A549 (cell line): ENCODE results near the gene ATP9A. TPM values are rescaled to one million over a fixed set of nuclear protein-coding genes. Genes with fewer than 3 reads are reported as not detected.

Experiments
- ATAC-seq, 2 experiments: fragments of 200-7000 bp in 1 of 2; fragments of >200 bp in 1 of 2; cut with Nextera tagmentation in 1 of 2; cut with Tn5 transposase in 1 of 2; 3 replicates each; pipeline versions ENCODE4 v1.8.0 to v1.9.1; 2018 to 2020; ENCODE audit warnings: mild to moderate bottlenecking in 1 of 2, moderate library complexity in 1 of 2
- CTCF ChIA-PET: fragments of 300-600 bp; sonication (Branson Sonifier 250); formaldehyde crosslinking; extraction: SDS; loops from one replicate; lab custom pipeline; 2021; ENCODE audit warnings: antibody characterized with exemption, inconsistent platforms; lab: Yijun Ruan, JAX
- POLR2A ChIA-PET: fragments of 350-600 bp; formaldehyde crosslinking; extraction: SDS; loops from one replicate; lab custom pipeline; 2021; ENCODE audit warnings: antibody characterized with exemption, inconsistent platforms; lab: Yijun Ruan, JAX
- DNase-seq, 2 experiments: peaks; one replicate each; pipeline versions ENCODE4 v3.0.0 to v3.0.0-alpha.2; 2011 to 2016; ENCODE audit warnings: low read depth in 1 of 2, low spot score in 1 of 2
- FAIRE-seq: peaks from 2 replicates; lab custom pipeline; 2011; peaks lifted over from hg19 to GRCh38; lab: Jason Lieb, UNC
- H3K27ac ChIP-seq, 2 experiments: fragments of >200 bp; sonication (Bioruptor Twin); formaldehyde crosslinking; 3 replicates each; pipeline ENCODE4 v1.5.1; 2016 to 2017
- H3K4me1 ChIP-seq: fragments of >200 bp; sonication (Bioruptor Twin); formaldehyde crosslinking; 3 replicates; pipeline ENCODE4 v1.6.1; 2016
- H3K4me2 ChIP-seq: fragments of >200 bp; sonication (Bioruptor Twin); formaldehyde crosslinking; 3 replicates; pipeline ENCODE4 v1.6.1; 2016
- H3K4me3 ChIP-seq: fragments of >200 bp; sonication (Bioruptor Twin); formaldehyde crosslinking; 3 replicates; pipeline ENCODE4 v1.5.1; 2016
- H3K9me3 ChIP-seq: fragments of >200 bp; sonication (Bioruptor Twin); formaldehyde crosslinking; 3 replicates; pipeline ENCODE4 v1.6.1; 2016
- CEBPB ChIP-seq, 2 experiments: fragments of >200 bp in 1 of 2; sonication (Bioruptor Twin) in 1 of 2; formaldehyde crosslinking in 1 of 2; IDR thresholded peaks; 2 replicates each; pipeline ENCODE4 v1.6.1; 2012 to 2016
- EHMT2 ChIP-seq: fragments of 200-600 bp; sonication (generic); IDR thresholded peaks from 2 replicates; pipeline ENCODE4 v1.6.1; 2016; ENCODE audit warnings: antibody characterized with exemption, low read depth, mild to moderate bottlenecking, moderate library complexity
- EP300 ChIP-seq, 2 experiments: fragments of >200 bp; sonication (Bioruptor Twin); formaldehyde crosslinking; IDR thresholded peaks; 2 replicates in 1 of 2; 3 replicates in 1 of 2; pipeline ENCODE4 v1.6.1; 2016 to 2017
- HOXA7 ChIP-seq: fragments of 250-450 bp; sonication (Bioruptor Pico); IDR thresholded peaks from 2 replicates; pipeline ENCODE4 v1.5.0; 2020; ENCODE audit warnings: mild to moderate bottlenecking, moderate library complexity
- JUN ChIP-seq, 2 experiments: fragments of >200 bp; sonication (Bioruptor Twin); formaldehyde crosslinking; IDR thresholded peaks; 2 replicates in 1 of 2; 3 replicates in 1 of 2; pipeline ENCODE4 v1.6.1; 2016 to 2017
- KDM1A ChIP-seq: fragments of 200-600 bp; sonication (generic); IDR thresholded peaks from 2 replicates; pipeline ENCODE4 v1.6.1; 2016; ENCODE audit warnings: low read depth, mild to moderate bottlenecking
- KDM5A ChIP-seq: fragments of 200-600 bp; sonication (generic); IDR thresholded peaks from 2 replicates; pipeline ENCODE4 v1.6.1; 2016; ENCODE audit warnings: antibody characterized with exemption, mild to moderate bottlenecking
- MAZ ChIP-seq: fragments of 150-350 bp; IDR thresholded peaks from 2 replicates; pipeline ENCODE4 v1.6.1; 2014; ENCODE audit warnings: antibody characterized with exemption, low read depth, low read length, borderline replicate concordance
- NFE2L2 ChIP-seq: fragments of 150-350 bp; conservative IDR thresholded peaks from 2 replicates; pipeline ENCODE4 v1.6.1; 2014; ENCODE audit warnings: low read length
- RAD21 ChIP-seq, 2 experiments: fragments of >200 bp in 1 of 2; sonication (Bioruptor Twin) in 1 of 2; formaldehyde crosslinking in 1 of 2; IDR thresholded peaks in 1 of 2; conservative IDR thresholded peaks in 1 of 2; 2 replicates in 1 of 2; 3 replicates in 1 of 2; pipeline ENCODE4 v1.6.1; 2012 to 2018; ENCODE audit warnings: inconsistent platforms in 1 of 2
- TP53 ChIP-seq: fragments of 250-450 bp; sonication (Bioruptor Pico); IDR thresholded peaks from 2 replicates; pipeline ENCODE4 v1.5.0; 2021; ENCODE audit warnings: mild to moderate bottlenecking, moderate library complexity
- ZSCAN20 ChIP-seq: fragments of 250-450 bp; sonication (Bioruptor Pico); IDR thresholded peaks from 2 replicates; pipeline ENCODE4 v1.8.0; 2022; ENCODE audit warnings: mild to moderate bottlenecking, moderate library complexity
- WGBS: methylation state at CpG from one replicate; pipeline ENCODE4 v1.1.6; 2017; ENCODE audit errors: missing lambda C conversion rate; 5-methylcytosine and 5-hydroxymethylcytosine counted together
- polyA plus RNA-seq, 4 experiments: library from polyadenylated mRNA; depleted of rRNA in 3 of 4; stranded (reverse); fragments of >200 nt; fragmentation: RNase III in 1 of 4; extraction: RNeasy Plus Mini Kit Qiagen cat#74134 plus additional on column Dnase treatment in 1 of 4; gene quantifications; 2 replicates in 3 of 4; 3 replicates in 1 of 4; pipeline ENCODE4 v1.2.3, GENCODE V29; 2011 to 2017
- TF ChIP-seq, protein P1 (sequence below): fragments of 250-450 bp; sonication (Bioruptor Pico); IDR thresholded peaks from 2 replicates; pipeline ENCODE4 v1.5.0; 2020; ENCODE audit warnings: low read depth, mild to moderate bottlenecking, moderate library complexity
- TF ChIP-seq, protein P2 (sequence below): fragments of >200 bp; sonication (Bioruptor Twin); formaldehyde crosslinking; IDR thresholded peaks from 3 replicates; pipeline ENCODE4 v1.6.1; 2016
- TF ChIP-seq, protein P3 (sequence below): fragments of >200 bp; sonication (Bioruptor Twin); formaldehyde crosslinking; IDR thresholded peaks from 2 replicates; pipeline ENCODE4 v1.6.1; 2016
- TF ChIP-seq, protein P4 (sequence below): fragments of 150-350 bp; IDR thresholded peaks from 2 replicates; pipeline ENCODE4 v1.6.1; 2014; ENCODE audit warnings: low read depth, mild to moderate bottlenecking, low read length
- TF ChIP-seq, protein P5 (sequence below): fragments of 450-650 bp; IDR thresholded peaks from 2 replicates; pipeline ENCODE4 v1.6.1; 2014; ENCODE audit warnings: antibody characterized with exemption

Gene ATP9A
- polyA plus RNA-seq, 2 of the 4 experiments (the other 2 are of a cell fraction) = 9.9 to 23.6 TPM

DNA sequence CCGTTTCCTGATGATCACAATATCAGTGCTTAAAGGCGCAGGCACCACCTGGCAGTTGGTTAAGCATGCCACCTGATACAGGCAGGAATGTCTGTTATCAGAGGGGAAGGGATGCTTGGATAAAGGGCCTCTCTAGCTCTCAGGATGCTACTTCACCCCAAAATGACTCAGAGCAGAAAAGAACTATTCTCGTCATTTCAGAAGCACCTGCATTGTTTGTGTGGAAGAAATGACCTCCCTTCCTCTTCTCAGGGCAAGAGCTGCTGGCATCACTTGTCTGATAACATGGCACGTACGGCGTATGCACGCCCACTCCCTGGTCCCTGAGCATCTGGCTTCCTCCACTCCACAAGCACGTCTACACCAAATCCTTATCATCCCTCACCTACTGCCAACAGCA is 47.3 kb downstream of the ATP9A start (continued):
- TF ChIP-seq, protein P1, sequence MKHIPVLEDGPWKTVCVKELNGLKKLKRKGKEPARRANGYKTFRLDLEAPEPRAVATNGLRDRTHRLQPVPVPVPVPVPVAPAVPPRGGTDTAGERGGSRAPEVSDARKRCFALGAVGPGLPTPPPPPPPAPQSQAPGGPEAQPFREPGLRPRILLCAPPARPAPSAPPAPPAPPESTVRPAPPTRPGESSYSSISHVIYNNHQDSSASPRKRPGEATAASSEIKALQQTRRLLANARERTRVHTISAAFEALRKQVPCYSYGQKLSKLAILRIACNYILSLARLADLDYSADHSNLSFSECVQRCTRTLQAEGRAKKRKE (CRISPR knock-in tag) = no peak
- TF ChIP-seq, protein P2, sequence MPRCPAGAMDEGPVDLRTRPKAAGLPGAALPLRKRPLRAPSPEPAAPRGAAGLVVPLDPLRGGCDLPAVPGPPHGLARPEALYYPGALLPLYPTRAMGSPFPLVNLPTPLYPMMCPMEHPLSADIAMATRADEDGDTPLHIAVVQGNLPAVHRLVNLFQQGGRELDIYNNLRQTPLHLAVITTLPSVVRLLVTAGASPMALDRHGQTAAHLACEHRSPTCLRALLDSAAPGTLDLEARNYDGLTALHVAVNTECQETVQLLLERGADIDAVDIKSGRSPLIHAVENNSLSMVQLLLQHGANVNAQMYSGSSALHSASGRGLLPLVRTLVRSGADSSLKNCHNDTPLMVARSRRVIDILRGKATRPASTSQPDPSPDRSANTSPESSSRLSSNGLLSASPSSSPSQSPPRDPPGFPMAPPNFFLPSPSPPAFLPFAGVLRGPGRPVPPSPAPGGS = no peak
- TF ChIP-seq, protein P3, sequence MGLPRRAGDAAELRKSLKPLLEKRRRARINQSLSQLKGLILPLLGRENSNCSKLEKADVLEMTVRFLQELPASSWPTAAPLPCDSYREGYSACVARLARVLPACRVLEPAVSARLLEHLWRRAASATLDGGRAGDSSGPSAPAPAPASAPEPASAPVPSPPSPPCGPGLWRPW = no peak
- TF ChIP-seq, all 56 proteins: peak for 0

DNA sequence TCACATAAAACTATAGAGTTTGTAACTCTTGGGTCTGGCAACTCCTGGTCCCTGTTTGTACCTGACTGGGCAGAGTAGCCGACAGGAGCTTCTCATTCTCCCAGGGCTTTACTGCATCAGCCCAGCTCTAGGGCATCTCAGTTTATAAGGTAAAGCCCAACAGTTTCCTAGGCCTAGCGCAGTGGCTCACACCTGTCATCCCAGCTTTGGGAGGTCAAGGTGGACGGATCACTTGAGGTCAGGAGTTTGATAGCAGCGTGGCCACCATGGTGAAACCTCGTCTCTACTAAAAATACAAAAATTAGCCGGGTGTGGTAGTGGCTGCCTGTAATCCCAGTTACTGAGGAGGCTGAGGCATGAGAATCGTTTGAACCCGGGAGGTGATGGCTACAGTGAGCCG is 47.8 kb downstream of the ATP9A start:
- Histone ChIP-seq H3K4me3 (no peak overlapping the region), H3K27ac (no peak overlapping the region), H3K4me2 (no peak overlapping the region), H3K4me1 (no peaks in the 10 kb centered on the region), H3K9me3 (no peaks in the 10 kb centered on the region)
- WGBS = 90% methylated on average over 9 of the region's 9 CpGs
- no peak for TF ChIP-seq CEBPB (IDR thresholded peaks at IDR 0.05)
- no peak for TF ChIP-seq TP53
- TF ChIP-seq HOXA7 (CRISPR knock-in tag) = no peak
- TF ChIP-seq EHMT2 = no peak
- no peak for TF ChIP-seq JUN (IDR thresholded peaks at IDR 0.05)
- TF ChIP-seq, protein P2 = no peak
- POLR2A ChIA-PET = no interaction called here
- ATAC-seq (no peak), FAIRE-seq (no peak), DNase-seq (no peak)
- CTCF ChIA-PET = interaction anchor here (1.2 to 1.4 kb wide), 2 partner anchors 23 to 339 kb away, joined by 3 read pairs; no protein-coding TSS in a partner anchor

DNA sequence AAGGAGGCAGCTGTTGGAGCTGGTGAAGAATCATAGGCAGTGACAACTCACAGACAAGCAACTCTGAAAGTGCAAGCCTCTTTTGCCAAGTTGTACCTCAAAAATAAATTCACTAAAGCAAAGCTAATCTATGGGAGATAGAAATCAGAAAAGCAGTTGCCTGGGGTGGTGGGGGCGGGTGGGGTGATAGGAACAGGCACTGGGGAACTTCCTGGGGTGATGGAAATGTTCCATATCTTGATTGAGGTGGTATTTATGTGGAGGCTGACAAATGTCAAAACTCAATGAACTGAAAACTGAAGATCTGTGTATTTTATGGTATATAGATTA is 52.4 kb downstream of the ATP9A start:
- DNase-seq = no peak

DNA sequence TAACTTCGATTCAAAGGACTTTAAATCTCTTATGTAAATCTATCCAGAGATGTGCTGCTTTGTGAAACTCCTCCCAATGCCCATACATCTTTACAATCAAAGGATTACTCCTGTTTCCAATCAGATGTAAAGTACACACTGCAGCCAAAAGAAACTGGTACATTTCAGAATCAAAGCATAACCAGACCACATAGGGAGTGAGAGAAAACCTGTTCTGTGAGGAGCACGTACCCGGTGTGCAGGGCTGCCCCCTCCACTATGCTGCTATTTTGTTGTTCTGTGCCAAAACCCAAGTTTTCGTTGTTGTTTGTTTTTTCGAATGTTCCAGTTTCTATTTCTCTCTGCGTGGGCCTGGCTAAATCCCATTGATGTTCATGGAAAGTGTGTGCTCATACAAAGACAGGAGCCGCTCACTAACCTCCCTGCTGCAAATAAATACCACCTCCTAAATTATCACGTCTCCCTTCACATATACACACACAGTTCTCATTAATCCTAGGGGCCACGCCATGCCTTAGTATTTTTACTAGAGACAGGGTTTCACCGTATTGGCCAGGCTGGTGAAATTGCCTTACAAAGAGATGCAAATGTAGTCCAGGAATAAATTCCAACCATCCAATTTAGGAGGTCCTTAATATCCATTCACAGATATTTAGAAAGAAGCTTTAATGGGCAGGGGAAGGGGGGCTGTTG is 52.9 kb downstream of the ATP9A start:
- WGBS = 67% methylated on average over 10 of the region's 10 CpGs
- H3K4me2 ChIP-seq = no peak overlapping the region
- ATAC-seq (no peak), DNase-seq (no peak), FAIRE-seq (no peak)
- ChIA-PET POLR2A (no interaction called here), CTCF (interaction anchor here (1.1 to 3.8 kb wide), 2 partner anchors 14 to 84 kb away, joined by 3 to 14 read pairs; no protein-coding TSS in a partner anchor)
- no peaks in the 10 kb centered on the region for H3K9me3 ChIP-seq
- peak overlapping the region in 1 of 2 experiments; percentile 7; a peak in 1 of 6 replicates for H3K27ac ChIP-seq
- no peaks in the 10 kb centered on the region for H3K4me1 ChIP-seq
- no peak for TF ChIP-seq RAD21 (conservative IDR thresholded peaks at IDR 0.05 in 1 of 2, IDR thresholded peaks at IDR 0.05 in 1 of 2)
- TF ChIP-seq, protein P4, sequence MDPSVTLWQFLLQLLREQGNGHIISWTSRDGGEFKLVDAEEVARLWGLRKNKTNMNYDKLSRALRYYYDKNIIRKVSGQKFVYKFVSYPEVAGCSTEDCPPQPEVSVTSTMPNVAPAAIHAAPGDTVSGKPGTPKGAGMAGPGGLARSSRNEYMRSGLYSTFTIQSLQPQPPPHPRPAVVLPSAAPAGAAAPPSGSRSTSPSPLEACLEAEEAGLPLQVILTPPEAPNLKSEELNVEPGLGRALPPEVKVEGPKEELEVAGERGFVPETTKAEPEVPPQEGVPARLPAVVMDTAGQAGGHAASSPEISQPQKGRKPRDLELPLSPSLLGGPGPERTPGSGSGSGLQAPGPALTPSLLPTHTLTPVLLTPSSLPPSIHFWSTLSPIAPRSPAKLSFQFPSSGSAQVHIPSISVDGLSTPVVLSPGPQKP = no peak
- TF ChIP-seq, protein P5, sequence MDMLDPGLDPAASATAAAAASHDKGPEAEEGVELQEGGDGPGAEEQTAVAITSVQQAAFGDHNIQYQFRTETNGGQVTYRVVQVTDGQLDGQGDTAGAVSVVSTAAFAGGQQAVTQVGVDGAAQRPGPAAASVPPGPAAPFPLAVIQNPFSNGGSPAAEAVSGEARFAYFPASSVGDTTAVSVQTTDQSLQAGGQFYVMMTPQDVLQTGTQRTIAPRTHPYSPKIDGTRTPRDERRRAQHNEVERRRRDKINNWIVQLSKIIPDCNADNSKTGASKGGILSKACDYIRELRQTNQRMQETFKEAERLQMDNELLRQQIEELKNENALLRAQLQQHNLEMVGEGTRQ = no peak
- no peak for TF ChIP-seq MAZ
- no peak for TF ChIP-seq EP300 (IDR thresholded peaks at IDR 0.05)
- no peak for TF ChIP-seq KDM1A
- H3K4me3 ChIP-seq = no peak overlapping the region

More for the DNA sequence above, 52.4 kb downstream of the ATP9A start:
- FAIRE-seq (no peak), ATAC-seq (no peak)
- Histone ChIP-seq H3K27ac (peak overlapping the region in 1 of 2 experiments; percentile 7; a peak in 1 of 6 replicates), H3K4me2 (no peak overlapping the region), H3K4me3 (no peak overlapping the region)
- TF ChIP-seq NFE2L2 (no peak), EP300 (IDR thresholded peaks at IDR 0.05) (no peak), ZSCAN20 (no peak), KDM5A (no peak)
- TF ChIP-seq, protein P3 = no peak
- TF ChIP-seq, protein P5 = no peak
- TF ChIP-seq, all 56 proteins: peak for 0
- ChIA-PET POLR2A (no interaction called here), CTCF (interaction anchor here (3.8 kb wide), 1 partner anchor 15 kb away, joined by 14 read pairs; no protein-coding TSS in a partner anchor)
- Histone ChIP-seq H3K4me1 (no peaks in the 10 kb centered on the region), H3K9me3 (no peaks in the 10 kb centered on the region)
- WGBS = 100% methylated on average over 1 of the region's 1 CpG
